ENCODE results near the gene ZBTB7B.
"Not testable (repeated sequence)": the region's sequence is repeated elsewhere in the genome, so short reads cannot be mapped to it uniquely, and the experiment has no call there.

Gene ZBTB7B

GRCh38 chr1:154969246-154969645 lies 33.4 kb upstream of the ZBTB7B start:
- no peak for DNase-seq (ENCODE audit: low read depth)

DNA sequence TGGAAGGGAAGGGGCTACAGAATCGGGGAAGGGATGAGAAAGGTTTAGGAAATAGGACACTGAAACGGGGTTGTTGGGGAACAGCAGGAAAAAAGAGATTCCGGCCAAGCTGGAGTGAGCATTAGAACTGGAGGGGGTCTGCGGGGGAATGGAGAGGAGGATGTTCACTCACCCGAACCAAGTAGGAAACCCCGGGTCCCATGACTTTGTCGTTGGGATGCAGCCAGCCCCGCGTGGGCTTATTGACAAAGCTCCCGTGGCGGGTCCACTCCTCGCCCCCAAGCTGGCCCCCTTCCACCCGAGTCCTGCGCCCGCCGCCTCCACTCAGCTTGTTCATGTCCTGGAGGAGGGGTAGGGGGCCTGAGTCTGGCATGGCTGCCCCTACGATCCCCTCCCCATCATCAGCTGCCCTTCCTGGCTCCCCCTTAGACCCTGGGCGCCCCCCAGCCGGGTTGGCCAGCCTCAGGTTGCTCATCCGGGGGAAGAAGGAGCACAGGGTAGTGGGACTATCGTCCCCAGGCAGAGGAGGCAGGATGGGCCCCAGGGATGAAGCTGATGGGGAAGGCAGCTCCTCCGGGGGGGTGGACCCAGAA lies 32.6 kb upstream of the ZBTB7B start:
- DNase-seq (ENCODE audit: low read depth): no peak

GRCh38 chr1:154970631-154971340 lies 31.8 kb upstream of the ZBTB7B start, which contains the start of gene SHC1:
Gene SHC1, minus strand, starts transcription at chr1:154970747. Its CDS starts 221 bp downstream, at chr1:154970526.
- DNase-seq (ENCODE audit: low read depth): peak; percentile 83

DNA sequence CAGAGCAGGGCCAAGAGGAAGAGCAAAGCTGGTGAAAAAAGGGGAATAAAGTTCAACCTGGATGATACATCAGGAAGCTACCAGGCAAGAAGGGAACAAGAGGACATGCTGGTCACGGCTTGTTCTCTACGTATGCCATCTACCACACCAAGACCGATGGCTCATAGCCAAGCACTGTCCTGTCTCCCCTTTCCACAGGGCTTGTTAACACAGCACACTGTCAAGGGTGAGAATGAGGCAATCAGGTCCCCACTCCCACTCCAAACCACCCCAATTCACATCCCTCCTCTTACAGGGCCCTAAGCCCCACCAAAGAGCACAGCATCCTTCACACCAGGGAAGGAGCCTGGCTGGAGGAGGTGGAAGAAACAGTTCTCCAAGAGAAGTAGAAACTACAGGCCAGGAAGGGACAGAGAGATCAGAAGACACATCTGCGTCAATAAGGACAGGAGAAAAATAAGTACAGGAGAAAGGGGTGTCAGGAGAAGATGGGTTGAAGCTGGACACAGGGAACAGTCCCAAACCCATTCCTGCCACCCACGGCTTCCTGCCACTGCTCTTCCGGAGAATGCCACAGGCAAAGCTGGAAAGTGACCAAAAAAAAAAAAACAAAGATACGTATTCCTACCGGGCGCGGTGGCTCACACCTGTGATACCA lies 31.1 kb upstream of the ZBTB7B start:
- DNase-seq (ENCODE audit: low read depth): no peak

DNA sequence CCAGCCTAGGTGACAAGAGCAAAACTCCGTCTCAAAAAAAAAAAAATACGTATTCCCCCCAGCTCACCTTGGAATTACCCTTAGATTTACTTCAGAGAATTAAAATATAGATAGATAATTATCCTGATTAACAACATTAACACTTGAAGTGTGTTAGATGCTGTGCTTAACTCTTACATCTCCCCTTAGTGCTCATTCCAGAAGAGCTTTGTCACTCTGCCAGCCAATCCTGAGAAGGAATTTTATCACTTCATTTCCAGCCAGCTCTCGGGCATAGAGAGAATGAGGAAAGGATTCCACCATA lies 30.4 kb upstream of the ZBTB7B start:
- no peak for DNase-seq (ENCODE audit: low read depth)

GRCh38 chr1:154972517-154973343 lies 29.9 kb upstream of the ZBTB7B start:
- peak; percentile 92 for DNase-seq (ENCODE audit: low read depth)

DNA sequence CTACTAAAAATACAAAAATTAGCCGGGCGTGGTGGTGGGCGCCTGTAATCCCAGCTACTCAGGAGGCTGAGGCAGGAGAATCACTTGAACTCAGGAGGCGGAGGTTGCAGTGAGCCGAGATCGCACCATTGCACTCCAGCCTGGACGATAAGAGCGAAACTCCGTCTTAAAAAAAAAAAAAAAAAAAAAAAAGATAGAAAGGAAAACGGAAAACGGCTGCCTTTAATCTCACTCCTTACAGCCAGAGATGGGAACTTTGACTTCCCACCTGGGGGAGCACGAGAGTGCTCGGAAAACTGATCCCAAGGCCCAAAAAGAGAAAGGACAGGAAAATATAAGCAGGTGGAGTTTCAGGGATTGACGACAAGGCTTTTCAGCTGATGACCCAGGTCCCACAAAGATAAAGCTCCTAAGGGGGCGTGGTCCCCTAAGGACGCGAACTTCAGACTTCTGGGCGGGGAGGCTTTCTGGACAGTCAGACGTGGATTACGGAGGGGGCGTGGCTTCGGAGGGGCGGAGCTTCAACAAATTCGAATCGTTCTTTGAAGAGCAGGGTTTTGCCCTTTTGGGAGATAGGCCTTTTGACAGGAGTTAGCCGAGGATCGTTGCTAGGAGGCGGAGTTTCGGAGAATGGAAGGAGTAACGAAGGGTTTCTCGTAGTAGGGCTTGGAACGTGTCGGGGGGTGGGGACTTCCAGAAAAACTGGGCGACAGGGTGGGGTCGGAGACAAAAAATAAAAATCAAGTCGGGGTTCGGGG lies 29.1 kb upstream of the ZBTB7B start:
- peak; percentile 96 for DNase-seq (ENCODE audit: low read depth)

GRCh38 chr1:154974102-154974807 lies 28.3 kb upstream of the ZBTB7B start, which contains the start of gene CKS1B:
Gene CKS1B, plus strand, starts transcription at chr1:154974681. Its CDS starts 65 bp downstream, at chr1:154974746.
- DNase-seq (ENCODE audit: low read depth): peak; percentile 99

DNA sequence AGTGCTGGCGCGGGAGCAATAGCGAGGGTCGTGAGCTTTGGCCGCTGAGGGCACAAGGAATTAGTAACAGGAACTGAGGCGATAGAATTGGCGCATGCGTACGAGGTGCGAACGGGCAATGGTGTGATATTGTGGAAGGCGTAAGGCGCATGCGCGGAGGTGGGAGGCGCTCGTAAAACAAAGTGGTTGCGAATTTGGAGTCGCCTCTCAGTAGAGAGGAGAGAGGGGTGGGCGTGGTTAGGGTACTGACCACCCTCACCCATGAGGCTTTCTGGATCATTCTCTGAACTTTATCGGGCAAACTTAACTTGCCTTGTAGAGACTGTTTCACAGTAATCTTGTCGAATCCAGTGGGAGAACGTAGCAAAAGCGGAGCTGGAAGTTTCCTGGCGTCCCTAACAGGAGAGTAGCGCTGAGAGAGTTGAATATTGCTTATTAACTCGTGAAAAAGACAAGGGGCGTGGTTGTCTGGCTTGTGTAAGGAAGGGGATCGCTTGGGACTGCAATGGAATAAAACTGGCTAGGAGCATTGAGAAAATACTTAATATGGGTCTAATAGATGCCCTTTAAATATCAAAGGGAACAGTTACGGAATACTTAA lies 27.7 kb upstream of the ZBTB7B start:
- peak; percentile 93 for DNase-seq (ENCODE audit: low read depth)

- no peak for DNase-seq (ENCODE audit: low read depth)
Observed at GRCh38 chr1:154975409-154976059, 27.1 kb upstream of the ZBTB7B start.

- DNase-seq (ENCODE audit: low read depth): not testable (repeated sequence)
Observed at GRCh38 chr1:154977762-154978161, 24.8 kb upstream of the ZBTB7B start.

DNA sequence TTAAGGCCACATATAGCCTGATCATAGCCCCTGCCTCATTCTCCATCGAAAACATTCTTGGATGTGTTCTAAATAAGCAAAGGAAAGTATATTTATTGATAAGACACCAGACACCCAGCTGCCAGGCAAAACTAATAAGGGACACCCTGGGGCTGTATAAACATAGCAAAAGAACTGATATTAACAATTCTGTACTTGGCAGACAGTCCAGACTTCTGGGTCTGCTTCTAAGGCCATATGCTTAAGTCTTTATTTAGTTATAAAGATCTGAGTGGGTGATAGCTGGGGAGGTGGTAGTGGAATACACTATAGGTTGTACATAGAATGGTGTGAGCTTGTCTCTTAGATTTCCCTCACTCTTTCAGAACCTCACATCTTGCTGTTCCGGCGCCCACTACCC lies 24.2 kb upstream of the ZBTB7B start:
- DNase-seq (ENCODE audit: low read depth): no peak

DNA sequence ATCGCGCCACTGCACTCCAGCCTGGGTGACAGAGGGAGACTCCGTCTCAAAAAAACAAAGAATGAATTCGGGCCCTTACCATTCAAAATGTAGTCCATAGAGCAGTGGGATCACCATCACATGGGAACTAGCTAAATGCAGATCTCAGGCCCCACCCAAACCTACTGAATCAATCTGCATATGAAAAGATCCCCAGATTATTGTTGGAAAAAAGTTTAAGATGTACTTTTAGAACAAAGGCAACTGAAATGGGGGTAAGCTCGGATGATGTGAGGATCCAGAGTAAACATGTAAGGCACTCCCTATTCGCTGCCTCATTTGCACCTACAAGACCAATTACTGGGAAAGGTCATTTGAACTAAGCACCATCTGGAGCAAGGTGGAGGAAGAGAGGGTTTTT lies 20.3 kb upstream of the ZBTB7B start:
- no peak for DNase-seq (ENCODE audit: low read depth)

DNA sequence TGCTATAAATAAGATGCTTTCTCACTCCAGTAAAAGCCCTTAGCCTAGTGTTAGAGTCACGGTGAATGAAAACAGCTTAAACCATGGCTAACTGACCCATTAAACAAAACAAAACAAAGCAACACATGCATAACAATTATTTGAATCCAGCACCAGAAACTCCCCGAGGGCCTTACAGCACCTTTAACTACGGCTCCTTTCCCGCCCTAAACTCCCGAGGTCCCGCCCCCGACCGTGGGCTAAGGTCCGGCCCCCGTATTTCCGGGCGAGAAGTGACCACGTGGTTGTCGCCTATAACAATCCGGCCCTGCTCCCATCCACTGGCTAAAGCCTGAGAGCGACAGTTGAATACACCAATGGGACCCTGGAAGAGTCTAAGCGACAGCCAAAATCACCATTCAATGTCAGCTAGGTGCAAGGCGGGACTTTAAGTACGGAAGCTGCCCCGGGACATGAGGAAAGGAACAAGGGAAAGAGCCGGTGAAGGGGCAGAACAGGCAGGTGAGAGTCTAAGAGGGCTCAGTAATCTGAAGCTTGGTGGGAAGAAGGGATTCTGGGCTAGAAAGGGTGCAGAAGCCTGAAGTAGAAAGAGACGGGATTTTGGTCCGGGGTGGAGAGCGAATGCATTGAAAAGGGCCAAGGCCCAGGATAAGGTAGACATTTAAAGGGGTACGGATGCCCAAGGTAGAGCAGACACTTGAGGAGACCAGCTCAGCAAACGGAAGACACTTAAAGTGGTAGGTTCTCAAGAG lies 19.5 kb upstream of the ZBTB7B start, which contains the start of gene FLAD1:
TSS of gene FLAD1 (plus strand) at position 448 of the 752 bp plus-strand sequence. CDS start 351 bp downstream, outside the sequence.
- DNase-seq (ENCODE audit: low read depth): peak; percentile 98

- DNase-seq (ENCODE audit: low read depth): no peak
Observed at GRCh38 chr1:154983776-154984466, 18.7 kb upstream of the ZBTB7B start.

- DNase-seq (ENCODE audit: low read depth): not testable (repeated sequence)
Observed at GRCh38 chr1:154986736-154987135, 15.9 kb upstream of the ZBTB7B start.

- no peak for DNase-seq (ENCODE audit: low read depth)
Observed at GRCh38 chr1:154987326-154987725, 15.3 kb upstream of the ZBTB7B start.

Data from HS-27A (cell line).